ENCODE measurements around the gene GPR137. TPM values are rescaled to one million over a fixed set of nuclear protein-coding genes. Genes with fewer than 3 reads are reported as not detected.

GPR137 gene
- total and polyA plus RNA-seq, 2 experiments from 2014 or later, result 16.3 to 32.5 TPM

- Mint-ChIP-seq H3K27ac (no peak overlapping the region), H3K9me3 (no peaks in the 10 kb centered on the region), H3K4me3 (no peak overlapping the region), H3K36me3 (ENCODE audit: low read depth) (peaks cover 64% of the 10 kb centered on the region), H3K4me1 (peaks cover 12% of the 10 kb centered on the region), H3K27me3 (ENCODE audit: insufficient read depth, low read depth, poor library complexity) (peaks cover 18% of the 10 kb centered on the region)
- Histone ChIP-seq H3F3A (replicated peaks; ENCODE audit: low read depth) (no peaks in the 10 kb centered on the region), H3K4me3 (no peak overlapping the region), H4K20me1 (replicated peaks; ENCODE audit: insufficient read depth) (peaks cover 4% of the 10 kb centered on the region; the same call in 1 of the 2 replicates), H3K36me3 (ENCODE audit: insufficient read depth) (peaks cover 11% of the 10 kb centered on the region), H3K79me2 (replicated peaks; ENCODE audit: insufficient read depth) (peaks cover 2% of the 10 kb centered on the region), H3K4me2 (no peak overlapping the region), H3K4me1 (ENCODE audit: insufficient read depth) (no peaks in the 10 kb centered on the region), H3K9me2 (ENCODE audit: insufficient read depth) (no peaks in the 10 kb centered on the region), H3K27ac (ENCODE audit: low read depth) (no peak overlapping the region), H3K27me3 (ENCODE audit: insufficient read depth) (no peaks in the 10 kb centered on the region), H2AFZ (no peak overlapping the region)
- no peak for ATAC-seq
- TF ChIP-seq POLR2AphosphoS5 (IDR thresholded peaks at IDR 0.05; ENCODE audit: low read depth) (no peak), EZH2 (IDR thresholded peaks at IDR 0.05; ENCODE audit: low read depth, unreplicated experiment) (no peak), ZNF462 (CRISPR knock-in tag; IDR thresholded peaks at IDR 0.05) (no peak), NANOG (IDR thresholded peaks at IDR 0.05; ENCODE audit: borderline replicate concordance) (no peak), CREB1 (CRISPR knock-in tag; IDR thresholded peaks at IDR 0.05; ENCODE audit: low read depth) (no peak), JUNB (IDR thresholded peaks at IDR 0.05; ENCODE audit: unreplicated experiment) (no peak), ETS1 (IDR thresholded peaks at IDR 0.05) (no peak)
- TF ChIP-seq, protein P1, sequence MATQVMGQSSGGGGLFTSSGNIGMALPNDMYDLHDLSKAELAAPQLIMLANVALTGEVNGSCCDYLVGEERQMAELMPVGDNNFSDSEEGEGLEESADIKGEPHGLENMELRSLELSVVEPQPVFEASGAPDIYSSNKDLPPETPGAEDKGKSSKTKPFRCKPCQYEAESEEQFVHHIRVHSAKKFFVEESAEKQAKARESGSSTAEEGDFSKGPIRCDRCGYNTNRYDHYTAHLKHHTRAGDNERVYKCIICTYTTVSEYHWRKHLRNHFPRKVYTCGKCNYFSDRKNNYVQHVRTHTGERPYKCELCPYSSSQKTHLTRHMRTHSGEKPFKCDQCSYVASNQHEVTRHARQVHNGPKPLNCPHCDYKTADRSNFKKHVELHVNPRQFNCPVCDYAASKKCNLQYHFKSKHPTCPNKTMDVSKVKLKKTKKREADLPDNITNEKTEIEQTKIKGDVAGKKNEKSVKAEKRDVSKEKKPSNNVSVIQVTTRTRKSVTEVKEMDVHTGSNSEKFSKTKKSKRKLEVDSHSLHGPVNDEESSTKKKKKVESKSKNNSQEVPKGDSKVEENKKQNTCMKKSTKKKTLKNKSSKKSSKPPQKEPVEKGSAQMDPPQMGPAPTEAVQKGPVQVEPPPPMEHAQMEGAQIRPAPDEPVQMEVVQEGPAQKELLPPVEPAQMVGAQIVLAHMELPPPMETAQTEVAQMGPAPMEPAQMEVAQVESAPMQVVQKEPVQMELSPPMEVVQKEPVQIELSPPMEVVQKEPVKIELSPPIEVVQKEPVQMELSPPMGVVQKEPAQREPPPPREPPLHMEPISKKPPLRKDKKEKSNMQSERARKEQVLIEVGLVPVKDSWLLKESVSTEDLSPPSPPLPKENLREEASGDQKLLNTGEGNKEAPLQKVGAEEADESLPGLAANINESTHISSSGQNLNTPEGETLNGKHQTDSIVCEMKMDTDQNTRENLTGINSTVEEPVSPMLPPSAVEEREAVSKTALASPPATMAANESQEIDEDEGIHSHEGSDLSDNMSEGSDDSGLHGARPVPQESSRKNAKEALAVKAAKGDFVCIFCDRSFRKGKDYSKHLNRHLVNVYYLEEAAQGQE (IDR thresholded peaks at IDR 0.05; ENCODE audit: unreplicated experiment), result no peak
- no peak for DNase-seq (ENCODE audit: low spot score)
These were observed 27.3 kb upstream of the GPR137 start for GRCh38 chr11:64258356-64258755.

Measured in GM23338 (cell line).